Measurements from ENCODE around the gene C1orf210.

Gene C1orf210

DNA sequence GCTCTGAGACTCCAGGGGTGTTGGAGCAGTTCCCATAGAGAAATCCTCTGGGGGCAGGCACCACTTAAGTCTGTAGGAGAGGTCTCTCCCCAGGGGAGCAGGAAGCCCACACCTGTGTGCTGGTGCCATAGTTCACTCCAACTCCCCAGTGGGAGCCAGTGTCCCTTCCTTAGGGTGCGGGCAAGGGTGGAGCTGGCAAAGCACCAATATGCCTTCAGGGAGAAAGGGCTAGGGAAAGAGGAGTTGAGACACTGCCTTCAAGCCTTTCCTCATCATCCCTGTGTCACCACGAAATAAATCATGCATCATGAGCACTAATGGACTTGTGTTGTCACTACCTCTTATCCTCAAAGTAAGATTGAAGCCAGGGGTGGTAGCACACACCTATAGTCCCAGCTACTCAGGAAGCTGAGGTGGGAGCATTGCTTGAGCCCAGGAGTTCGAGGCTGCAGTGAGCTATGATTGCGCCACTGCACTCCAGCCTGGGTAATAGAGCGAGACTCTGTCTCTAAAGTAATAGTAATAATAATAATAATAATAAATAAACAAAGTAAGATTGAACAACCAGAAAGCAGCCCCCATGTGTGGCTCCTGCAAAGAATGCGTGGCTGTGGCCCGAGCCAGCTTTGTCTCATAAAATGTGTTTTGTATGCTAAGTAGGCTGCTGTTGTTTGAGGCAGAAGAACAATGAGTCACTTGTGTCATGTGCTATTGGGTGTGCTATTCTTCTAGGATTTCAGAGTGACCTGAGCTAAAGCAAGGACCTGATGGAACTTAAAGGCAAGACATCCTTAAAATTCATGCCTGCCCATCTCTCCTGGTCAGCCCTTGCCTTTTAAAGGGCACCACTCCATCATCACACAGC is 8.7 kb upstream of the C1orf210 start:
- DNase-seq (ENCODE audit: low read depth) = no peak

GRCh38 chr1:43293176-43293575 is 7.8 kb upstream of the C1orf210 start:
- no peak for DNase-seq (ENCODE audit: low read depth)

- DNase-seq (ENCODE audit: low read depth) = no peak
Measured at GRCh38 chr1:43292679-43293078, 7.3 kb upstream of the C1orf210 start.

GRCh38 chr1:43292216-43292615 is 6.8 kb upstream of the C1orf210 start:
- DNase-seq (ENCODE audit: low read depth) = no peak

GRCh38 chr1:43288785-43289706 is 3.7 kb upstream of the C1orf210 start:
- DNase-seq (ENCODE audit: low read depth) = no peak

DNA sequence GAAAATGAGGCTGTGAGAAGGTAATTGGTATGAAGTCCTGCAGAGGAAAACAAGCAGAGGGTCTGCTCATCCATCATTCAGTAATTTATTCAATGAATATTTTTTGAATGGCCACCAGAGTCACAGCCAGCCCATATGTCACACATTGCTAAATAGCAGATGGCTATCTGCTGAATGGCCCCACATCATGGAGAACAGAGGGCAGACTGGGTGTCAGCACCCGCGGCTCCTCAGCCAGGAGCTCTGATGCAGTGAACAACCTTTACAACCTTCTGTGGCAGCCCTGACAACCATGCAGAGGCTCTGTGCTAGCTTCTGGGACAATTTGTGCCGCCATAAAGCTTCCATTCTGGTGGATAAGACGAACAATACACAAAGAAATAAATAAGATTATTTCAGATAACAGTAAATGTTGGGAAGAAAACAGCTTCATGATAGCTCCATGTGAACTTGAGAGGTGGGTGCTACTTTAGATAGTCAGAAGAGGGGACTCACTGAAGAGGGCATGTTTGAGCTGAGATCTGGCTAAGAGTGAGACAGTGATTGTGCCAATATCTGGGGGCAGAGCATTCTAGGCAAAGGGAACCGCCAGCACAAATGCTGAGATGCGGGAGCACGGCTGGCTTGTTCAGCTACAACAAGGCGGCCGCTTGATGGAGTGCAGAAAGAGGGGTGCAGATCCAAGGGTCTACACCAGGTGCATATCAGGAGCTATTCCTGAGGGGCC is 2.8 kb upstream of the C1orf210 start:
- no peak for DNase-seq (ENCODE audit: low read depth)

GRCh38 chr1:43286533-43286932 is 1.2 kb upstream of the C1orf210 start:
- no peak for DNase-seq (ENCODE audit: low read depth)

DNA sequence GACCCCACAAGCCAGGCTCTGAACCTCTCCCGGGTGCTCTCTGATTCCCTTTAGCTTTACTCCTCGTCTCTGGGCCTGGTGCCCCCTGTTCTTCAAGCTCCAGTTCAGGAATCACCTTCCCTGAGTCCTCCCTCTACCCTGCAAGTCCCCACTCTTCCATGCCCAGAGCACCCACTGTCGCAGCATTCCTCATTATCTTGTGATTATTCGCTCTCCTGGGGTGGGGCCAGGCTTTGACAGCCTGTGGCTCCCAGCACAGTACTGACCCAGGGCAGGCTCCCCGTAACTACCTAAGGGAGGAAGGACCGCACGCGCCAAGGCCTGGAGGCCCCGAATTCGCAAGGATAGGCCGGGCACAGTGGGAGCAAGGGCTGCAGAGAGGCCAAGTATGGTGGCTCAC is 734 bp upstream of the C1orf210 start:
- DNase-seq (ENCODE audit: low read depth) = no peak

GRCh38 chr1:43284546-43285110 is 753 bp downstream of the C1orf210 start:
- DNase-seq (ENCODE audit: low read depth) = no peak

- DNase-seq (ENCODE audit: low read depth) = no peak
Measured at GRCh38 chr1:43284065-43284464, 1.3 kb downstream of the C1orf210 start.

DNA sequence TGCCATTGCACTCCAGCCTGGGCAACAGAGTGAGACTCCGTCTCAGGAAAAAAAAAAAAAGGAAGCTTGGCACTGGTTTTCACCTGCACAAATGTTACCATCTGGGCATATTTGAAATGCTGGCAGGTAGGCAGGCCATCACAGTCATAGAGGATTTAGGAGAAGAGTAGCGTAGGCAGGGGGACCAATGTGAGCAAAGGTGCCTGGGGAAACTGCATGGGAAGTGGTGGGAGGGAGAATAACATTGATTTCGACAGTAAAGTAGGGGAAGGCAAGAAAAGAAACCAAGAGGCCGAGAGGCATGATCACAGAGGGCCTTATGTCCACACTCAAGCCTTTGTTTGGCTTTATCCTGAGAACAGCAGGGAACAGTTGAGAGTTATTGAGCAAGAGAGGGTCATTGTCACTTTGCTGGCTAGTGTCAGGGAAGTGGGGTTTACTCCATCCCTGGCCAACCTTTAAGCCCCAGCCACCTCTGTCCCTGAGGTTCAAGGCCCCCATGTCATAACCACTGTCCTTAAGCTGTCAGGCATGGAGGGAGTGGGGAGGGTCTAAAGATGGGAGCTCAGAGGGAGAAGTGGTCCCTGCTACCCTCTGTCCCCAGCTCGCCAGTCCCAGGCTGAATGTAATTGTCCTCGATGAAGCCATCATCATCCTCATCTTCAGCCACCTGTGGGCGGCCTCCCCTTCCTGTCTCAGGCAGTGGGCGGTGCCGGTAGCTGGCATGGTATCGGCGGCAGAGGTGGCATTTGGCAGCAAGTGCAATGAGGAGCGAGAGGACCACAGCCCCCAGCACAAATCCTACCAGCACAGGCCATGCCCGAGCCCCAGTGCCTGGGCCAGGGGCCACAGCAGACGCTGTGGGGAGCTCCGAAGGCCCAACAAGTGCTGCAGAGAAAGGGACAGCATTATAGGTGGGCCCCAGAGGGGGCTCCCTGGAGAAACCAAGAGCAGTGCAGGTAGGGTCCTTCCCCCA is 2.9 kb downstream of the C1orf210 start:
- no peak for DNase-seq (ENCODE audit: low read depth)

GRCh38 chr1:43280692-43281091 is 4.7 kb downstream of the C1orf210 start:
- no peak for DNase-seq (ENCODE audit: low read depth)

- no peak for DNase-seq (ENCODE audit: low read depth)
Measured at GRCh38 chr1:43279666-43280065, 5.7 kb downstream of the C1orf210 start.

GRCh38 chr1:43279161-43279560 is 6.2 kb downstream of the C1orf210 start:
- DNase-seq (ENCODE audit: low read depth) = no peak

- DNase-seq (ENCODE audit: low read depth) = no peak
Measured at GRCh38 chr1:43277116-43277876, 8.1 kb downstream of the C1orf210 start.

GRCh38 chr1:43276673-43277072 is 8.7 kb downstream of the C1orf210 start:
- no peak for DNase-seq (ENCODE audit: low read depth)

GRCh38 chr1:43275826-43276620 is 9.4 kb downstream of the C1orf210 start:
- no peak for DNase-seq (ENCODE audit: low read depth)

- DNase-seq (ENCODE audit: low read depth) = no peak
Measured at GRCh38 chr1:43274804-43275180, 10.6 kb downstream of the C1orf210 start.

DNA sequence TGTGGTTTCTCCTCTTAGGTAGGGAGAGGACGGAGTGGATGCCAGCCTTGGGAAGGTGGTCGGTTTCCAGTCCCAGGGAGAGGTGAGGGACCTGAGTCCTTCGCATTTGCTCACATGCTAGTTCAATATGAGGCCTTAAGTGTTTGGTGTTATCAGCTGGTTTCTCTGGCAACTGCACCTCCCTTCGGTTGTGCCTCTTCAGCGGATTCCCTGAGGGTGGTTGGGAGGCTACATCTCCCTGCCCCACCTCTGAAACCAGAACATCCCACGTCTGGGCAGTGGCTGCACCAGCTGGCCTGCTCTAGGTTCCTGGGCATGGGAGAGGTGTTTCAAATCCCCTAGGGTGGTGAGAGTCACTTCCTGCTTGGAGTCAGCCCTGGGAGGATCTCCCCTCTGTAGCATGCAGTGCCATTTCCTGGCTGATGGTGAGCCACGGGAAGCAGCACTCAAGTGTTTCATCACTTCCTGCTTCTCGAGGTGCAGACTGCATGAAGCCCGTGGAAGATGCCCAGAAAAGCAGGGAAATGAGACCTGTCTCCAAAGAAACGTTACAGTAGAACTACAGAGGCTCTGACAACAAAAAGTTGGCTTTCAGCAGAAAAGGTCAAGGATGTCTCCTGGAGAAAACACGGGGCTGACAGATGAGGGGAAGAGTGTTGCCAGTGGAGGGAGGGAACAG is 11.1 kb downstream of the C1orf210 start:
- peak; percentile 23 for DNase-seq (ENCODE audit: low read depth)
